ENCODE measurements around the gene PIGT.

DNA sequence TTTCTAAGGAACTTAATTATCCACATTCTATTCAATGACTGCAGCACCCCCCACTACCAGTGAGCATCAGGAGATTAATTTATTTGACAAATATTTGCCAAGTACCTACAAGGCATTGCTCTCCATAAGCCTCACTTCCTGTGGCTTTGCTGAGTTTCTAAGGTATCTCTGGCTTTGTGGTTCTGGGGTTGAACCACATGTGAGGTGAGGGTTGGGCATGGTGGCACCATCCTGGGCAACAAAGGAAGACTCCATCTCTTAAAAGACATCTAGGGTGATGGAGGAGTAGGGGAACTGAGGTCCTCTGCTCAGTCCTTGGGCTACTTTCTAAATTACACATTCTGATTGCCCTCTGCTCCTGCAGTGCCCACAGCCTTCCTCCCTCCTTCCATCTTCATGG lies 28.1 kb downstream of the PIGT start:
- TF ChIP-seq, protein P1, sequence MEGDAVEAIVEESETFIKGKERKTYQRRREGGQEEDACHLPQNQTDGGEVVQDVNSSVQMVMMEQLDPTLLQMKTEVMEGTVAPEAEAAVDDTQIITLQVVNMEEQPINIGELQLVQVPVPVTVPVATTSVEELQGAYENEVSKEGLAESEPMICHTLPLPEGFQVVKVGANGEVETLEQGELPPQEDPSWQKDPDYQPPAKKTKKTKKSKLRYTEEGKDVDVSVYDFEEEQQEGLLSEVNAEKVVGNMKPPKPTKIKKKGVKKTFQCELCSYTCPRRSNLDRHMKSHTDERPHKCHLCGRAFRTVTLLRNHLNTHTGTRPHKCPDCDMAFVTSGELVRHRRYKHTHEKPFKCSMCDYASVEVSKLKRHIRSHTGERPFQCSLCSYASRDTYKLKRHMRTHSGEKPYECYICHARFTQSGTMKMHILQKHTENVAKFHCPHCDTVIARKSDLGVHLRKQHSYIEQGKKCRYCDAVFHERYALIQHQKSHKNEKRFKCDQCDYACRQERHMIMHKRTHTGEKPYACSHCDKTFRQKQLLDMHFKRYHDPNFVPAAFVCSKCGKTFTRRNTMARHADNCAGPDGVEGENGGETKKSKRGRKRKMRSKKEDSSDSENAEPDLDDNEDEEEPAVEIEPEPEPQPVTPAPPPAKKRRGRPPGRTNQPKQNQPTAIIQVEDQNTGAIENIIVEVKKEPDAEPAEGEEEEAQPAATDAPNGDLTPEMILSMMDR (IDR thresholded peaks at IDR 0.05), result no peak
- no peak for TF ChIP-seq POLR2A (IDR thresholded peaks at IDR 0.05)

All from thyroid gland (tissue), 4 donors.